GM18519 (cell line): ENCODE measurements around the gene MUC22.
"Not testable (repeated sequence)": the region's sequence is repeated elsewhere in the genome, so short reads cannot be mapped to it uniquely, and the experiment has no call there.

Source experiments
- ATAC-seq: cut with Tn5 transposase; IDR thresholded peaks from one replicate; pipeline ENCODE4 v1.9.1; 2021; ENCODE audit warnings: mild to moderate bottlenecking, moderate library complexity; ENCODE audit not compliant: unreplicated experiment, low FRiP score

Gene MUC22

GRCh38 chr6:30991891-30992290, 18.4 kb upstream of the MUC22 start:
- no peak for ATAC-seq

- no peak for ATAC-seq
Measured at GRCh38 chr6:30997301-30997700, 13.0 kb upstream of the MUC22 start.

GRCh38 chr6:30998785-30999184, 11.5 kb upstream of the MUC22 start:
- no peak for ATAC-seq

GRCh38 chr6:31000067-31000860, 10.0 kb upstream of the MUC22 start:
- ATAC-seq, result not testable (repeated sequence)

GRCh38 chr6:31001281-31001888, 8.9 kb upstream of the MUC22 start:
- no peak for ATAC-seq

GRCh38 chr6:31002471-31002870, 7.8 kb upstream of the MUC22 start:
- ATAC-seq, result no peak

- no peak for ATAC-seq
Measured at GRCh38 chr6:31004794-31005193, 5.5 kb upstream of the MUC22 start.

- no peak for ATAC-seq
Measured at GRCh38 chr6:31005249-31006020, 4.8 kb upstream of the MUC22 start.

- ATAC-seq, result no peak
Measured at GRCh38 chr6:31007694-31008093, 2.6 kb upstream of the MUC22 start.

GRCh38 chr6:31008165-31008564, 2.1 kb upstream of the MUC22 start:
- ATAC-seq, result no peak

- ATAC-seq, result no peak
Measured at GRCh38 chr6:31009731-31010130, 543 bp upstream of the MUC22 start.

GRCh38 chr6:31011153-31011552, 879 bp downstream of the MUC22 start:
- ATAC-seq, result no peak

GRCh38 chr6:31016659-31017299, 6.5 kb downstream of the MUC22 start:
- ATAC-seq, result no peak

GRCh38 chr6:31017436-31017835, 7.2 kb downstream of the MUC22 start:
- not testable (repeated sequence) for ATAC-seq

GRCh38 chr6:31020057-31020456, 9.8 kb downstream of the MUC22 start:
- ATAC-seq, result no peak

GRCh38 chr6:31020631-31021255, 10.5 kb downstream of the MUC22 start:
- ATAC-seq, result not testable (repeated sequence)

GRCh38 chr6:31021705-31022531, 11.6 kb downstream of the MUC22 start:
- not testable (repeated sequence) for ATAC-seq

GRCh38 chr6:31025595-31025994, 15.3 kb downstream of the MUC22 start:
- no peak for ATAC-seq

GRCh38 chr6:31031095-31031494, 20.8 kb downstream of the MUC22 start:
- no peak for ATAC-seq

- ATAC-seq, result no peak
Measured at GRCh38 chr6:31033075-31033474, 22.8 kb downstream of the MUC22 start.
